HPDE6-E6E7 (cell line): ENCODE results near the gene CLPSL2.
A peak's percentile ranks its signal among the peaks of the same experiment; 100 is the strongest.

Experiments used
- DNase-seq: peaks from one replicate; pipeline ENCODE4 v3.0.0; 2011; ENCODE audit warnings: missing footprints; ENCODE audit errors: extremely low spot score

Gene CLPSL2

DNA sequence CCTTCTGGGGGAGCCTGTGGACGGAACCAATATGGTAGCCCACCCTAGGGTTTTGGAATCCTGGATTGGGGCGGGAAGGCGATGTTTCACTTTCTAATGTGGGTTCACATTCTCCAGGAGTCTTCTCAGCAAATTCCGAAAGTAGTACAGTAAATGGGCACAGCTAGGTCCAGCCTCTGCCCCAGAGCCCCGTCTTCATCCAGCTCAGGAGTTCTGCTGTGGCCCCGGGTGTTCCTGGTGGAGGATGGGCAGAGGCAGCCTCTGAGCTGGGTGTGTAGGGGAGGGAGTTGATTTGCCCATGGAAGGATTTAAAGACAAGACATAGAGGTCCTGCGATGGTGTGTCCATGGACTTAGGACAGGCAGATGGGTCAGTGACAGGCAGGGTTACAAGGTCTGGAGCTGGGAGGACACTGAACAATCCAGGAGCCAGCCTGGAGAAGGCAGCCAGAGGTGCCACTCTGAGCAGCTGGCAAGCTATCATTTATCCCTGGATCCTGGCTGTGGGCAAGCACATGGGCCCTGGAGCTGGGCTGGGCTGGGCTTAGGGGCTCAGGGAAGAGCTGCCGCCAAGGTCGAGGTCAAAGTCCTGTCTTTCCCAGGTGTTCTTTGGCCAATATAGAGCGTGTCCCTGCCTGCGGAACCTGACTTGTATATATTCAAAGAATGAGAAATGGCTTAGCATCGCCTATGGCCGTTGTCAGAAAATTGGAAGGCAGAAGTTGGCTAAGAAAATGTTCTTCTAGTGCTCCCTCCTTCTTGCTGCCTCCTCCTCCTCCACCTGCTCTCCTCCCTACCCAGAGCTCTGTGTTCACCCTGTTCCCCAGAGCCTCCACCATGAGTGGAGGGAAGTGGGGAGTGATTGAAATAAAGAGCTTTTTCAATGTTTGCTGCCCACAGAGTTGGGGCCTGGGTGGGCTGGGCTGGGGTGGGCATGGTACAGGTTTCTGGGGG is 11.1 kb downstream of the CLPSL2 start:
- DNase-seq: no peak

DNA sequence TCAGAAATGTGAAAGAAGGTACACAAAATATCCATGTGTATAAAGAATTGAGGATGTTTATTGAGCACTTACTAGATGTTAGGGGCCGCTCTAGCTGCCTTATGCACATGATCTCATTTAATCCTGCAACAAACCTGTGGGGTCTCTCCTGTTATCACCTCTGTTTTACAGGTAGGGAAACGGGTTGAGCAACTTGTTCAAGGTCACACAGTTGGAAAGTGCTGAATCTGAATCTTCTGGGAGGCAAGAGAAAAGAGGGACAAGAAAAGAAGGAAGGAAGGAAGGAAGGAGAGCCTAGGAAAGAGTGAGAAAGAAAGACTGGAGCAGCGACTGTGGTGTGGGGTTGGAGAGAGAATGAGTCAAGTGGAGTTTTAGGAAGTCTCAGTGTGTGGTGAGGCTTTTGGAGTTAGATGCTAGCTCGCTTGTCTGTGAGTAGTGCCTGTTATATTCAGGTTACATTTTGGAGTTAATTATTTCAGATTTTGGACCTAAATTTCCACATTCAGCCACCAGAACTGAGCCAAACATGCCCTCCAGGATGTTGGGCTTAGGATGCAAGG is 12.1 kb downstream of the CLPSL2 start:
- DNase-seq: no peak

DNA sequence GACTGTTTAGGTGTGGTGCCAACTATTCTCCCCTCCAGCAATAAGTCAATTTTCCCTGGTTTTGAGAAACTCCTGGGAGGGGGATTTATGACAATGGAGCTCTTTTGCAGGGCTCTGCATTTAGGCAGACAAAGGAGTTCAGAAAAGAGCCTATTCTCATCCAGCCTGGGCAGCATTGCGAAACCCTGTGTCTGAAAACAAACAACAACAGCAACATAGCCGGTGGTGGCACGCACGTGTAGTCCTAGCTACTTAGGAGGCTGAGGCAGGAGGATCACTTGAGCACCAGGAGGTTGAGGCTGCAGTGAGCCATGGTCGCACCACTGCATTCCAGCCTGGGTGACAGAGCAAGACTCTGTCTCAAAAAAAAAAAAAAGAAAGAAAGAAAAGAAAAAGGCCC is 14.3 kb downstream of the CLPSL2 start:
- DNase-seq: no peak

DNA sequence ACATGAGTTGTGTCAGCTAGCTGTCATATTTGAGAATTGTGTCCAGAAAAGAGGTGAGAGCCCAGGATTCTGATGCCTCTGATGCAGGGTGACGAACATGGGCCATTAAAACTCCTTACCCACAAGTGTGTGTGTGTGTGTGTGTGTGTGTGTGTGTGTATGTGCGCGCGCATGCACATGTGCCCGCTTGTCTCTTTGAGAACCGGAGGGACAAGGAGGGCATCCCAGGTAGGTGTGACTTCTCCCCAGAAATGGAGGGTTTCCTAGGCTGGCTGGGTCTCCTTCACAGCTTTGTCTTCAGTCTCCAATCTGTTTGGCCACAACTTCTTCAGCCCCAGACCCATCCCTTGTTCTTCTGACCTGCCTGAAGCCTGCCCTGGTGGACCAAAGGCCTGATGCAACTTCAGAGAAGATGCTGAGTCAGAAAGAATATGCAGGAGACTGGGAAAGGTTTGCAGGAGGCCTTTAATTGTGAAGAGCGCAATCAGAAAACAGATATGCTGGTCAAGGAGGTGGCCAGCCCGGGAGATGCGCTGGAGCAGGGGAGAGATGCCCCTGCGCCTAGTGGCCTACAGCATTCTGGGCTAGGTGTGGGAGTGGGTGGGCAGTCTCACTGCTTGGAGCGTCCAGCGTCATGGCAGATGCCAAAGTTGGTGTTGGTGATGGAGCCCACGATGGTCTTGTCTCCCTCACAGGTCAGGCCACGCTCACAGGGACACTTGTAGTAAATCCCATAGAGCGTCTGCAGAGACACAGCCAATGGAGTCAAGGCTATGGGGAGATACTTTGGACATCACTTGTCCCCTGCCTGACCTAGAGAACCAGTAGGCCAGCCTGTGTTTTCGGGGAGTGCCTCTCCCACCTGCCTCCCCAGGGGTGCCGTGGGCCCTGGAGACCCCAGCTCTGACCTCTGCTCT is 18.4 kb downstream of the CLPSL2 start:
- DNase-seq: no peak

DNA sequence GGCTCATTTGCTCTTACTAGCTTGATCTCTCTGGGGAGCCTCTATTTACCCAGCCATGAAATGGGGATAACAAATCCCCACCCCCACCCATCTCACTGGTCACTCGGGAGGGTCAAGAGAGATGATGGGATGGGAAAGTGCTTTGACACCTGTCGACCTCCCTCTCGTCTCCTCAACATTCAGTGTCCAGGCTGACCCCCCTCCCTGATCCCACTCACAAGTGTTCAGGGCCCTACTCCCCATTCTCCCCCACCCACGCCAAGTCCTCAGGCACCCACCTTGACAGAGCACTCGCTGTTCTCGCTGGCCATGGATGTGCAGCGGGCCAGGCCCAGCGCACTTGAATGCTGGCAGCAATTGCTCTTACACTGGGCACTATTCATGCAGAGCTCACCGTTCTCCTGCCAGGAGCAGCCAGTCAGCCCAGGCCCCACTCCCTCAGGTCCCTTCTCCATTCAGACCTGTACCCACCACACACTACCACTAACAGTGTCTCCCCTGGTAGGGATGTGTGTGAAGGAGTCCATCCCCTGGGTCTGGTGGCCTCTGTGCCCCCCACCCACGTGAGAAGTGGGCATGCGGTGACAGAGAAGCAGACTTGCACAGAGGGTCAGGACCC is 19.2 kb downstream of the CLPSL2 start:
- DNase-seq: no peak

DNA sequence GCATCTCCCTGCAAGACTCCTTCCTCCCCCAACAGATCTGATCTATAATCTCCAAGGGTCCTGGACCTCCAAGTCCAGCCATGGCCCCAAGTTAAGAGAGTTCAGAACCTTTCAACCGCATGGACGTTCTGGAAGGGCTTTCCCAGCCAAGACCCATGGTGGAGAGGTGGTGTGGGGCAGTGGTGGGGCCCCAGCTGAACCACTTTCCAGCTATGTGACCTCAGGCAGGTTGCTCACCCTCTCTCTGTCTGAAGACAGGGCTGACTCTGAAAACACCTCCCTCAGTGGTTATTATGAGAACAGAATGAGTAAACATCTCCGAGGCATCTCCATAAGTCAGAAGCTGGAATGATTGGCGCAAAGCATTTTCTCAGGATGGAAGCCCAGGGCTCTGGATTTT is 19.8 kb downstream of the CLPSL2 start:
- no peak for DNase-seq

DNA sequence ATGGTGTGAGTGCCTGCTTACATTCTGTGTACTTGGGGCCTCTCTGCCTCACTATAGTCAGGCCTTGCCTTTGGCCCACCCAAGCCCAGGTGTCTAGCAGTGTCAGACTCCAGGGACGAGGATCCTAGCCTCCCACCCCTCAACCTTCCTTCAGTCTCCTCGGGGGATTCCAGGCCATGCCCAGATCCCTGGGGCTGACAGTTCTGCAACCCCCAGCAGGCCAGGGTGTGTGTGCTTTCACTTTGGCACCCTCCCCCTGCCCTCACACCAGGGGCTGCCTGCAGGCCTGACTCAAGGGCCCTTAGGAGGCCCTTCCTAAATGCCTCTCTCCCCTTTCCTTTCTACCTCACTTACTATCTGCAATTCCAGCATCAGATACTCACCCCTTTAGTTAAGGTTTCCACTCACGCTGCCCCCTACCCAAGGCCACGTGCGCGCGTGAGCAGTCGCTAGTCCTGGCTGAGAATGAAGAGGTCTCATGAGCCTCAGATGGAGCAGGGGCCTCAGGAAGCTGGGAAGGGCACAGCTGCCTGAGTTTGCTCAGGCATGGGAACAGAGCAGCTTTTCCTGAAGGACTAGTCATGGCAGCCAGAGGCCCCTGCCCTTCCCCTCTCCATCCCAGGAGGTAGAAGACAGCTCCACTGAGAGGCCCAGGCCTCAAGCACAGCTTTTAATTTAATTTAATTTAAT is 21.6 kb downstream of the CLPSL2 start:
- DNase-seq: no peak

DNA sequence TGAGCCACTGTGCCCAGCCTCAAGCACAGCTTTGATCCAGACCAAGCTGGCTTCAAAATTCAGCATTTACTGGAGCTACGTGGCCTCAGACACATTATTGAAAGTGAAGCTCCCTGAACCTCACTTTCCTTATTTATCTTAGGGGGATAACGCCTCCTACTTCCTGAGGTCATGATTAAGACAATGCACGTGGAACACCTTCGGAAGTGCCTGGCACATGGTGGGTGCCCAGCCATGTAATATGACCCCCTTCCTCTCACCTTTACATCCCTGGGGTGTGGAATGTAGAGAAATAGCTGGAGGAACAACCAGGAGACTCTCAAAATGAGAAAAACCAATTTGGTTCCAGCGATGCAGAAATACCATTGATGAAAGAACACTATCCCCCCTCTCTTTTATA is 22.3 kb downstream of the CLPSL2 start:
- no peak for DNase-seq

DNA sequence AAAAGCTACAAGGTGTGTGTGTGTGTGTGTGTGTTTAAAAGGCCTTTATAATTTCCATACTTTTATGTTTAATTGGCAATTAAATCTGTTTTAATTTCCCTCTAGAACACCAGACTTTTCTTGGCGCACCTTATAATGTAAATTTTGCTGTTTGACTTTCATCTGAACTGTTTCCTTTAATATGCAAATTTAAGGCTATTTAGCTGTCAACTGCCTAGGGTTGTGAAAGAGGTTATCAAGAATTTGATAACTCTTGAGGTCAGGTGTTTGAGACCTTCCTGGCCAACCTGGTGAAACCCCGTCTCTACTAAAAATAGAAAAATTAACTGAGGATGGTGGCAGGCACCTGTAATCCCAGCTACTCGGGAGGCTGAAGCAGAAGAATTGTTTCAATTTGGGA is 24.8 kb downstream of the CLPSL2 start:
- DNase-seq: no peak

DNA sequence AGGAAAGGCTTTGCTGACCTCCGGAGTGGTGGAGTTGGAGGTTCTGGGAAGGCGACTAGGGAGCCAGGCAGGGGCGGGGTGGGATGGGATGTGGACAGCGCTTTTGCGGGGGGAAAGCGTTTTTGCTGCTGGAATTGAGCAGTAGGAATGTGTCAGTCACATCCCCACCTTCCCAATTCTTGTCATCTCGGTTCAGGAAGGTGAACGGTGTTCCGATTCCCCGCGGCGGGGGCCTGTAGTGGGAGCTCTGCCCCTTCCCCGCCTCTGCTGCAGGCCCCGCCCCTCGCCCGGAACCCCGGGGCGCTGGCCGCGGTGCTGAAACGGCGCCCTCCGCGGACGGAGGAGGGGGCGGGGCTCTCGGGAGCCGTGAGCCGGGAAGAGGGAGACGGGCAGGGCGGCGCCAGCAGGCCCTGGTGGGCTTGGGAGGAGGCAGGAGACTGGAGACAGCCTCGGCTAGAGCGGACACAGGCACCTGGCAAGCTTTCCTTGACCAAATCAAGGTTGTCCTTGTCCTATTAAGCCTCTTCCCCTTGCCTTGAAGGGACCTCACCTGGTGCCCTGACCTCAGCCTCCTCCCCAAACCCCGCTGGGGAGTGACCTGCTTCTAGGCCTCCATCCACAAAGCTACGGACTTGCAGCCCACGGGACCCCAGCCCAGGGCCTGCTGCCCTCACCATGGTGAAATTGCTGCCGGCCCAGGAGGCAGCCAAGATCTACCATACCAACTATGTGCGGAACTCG is 28.8 kb downstream of the CLPSL2 start, which contains the start of gene LHFPL5:
TSS of gene LHFPL5 (plus strand) at position 357 of the 741 bp plus-strand sequence. CDS start at position 676, 319 bp downstream.
- DNase-seq: peak; percentile 58

DNA sequence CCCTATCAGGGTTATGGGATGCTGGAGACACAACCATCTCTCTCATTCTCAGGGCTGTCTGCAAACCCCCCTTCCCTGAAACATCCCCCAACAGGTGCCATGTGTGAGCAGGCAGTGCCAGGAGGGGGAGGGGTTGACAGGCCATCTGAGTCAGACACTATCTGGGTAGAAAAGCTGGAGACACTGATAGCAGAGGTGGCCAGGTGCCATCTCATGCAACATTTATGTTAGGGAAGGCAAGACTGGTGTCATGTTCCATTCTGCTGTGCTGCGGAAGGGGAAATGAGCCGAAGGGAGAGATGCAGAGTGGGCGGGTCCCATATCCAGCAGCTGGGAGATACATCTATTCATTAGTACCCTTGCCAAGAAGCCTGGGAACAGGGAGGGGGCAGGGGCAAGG is 32.3 kb downstream of the CLPSL2 start:
- DNase-seq: no peak

DNA sequence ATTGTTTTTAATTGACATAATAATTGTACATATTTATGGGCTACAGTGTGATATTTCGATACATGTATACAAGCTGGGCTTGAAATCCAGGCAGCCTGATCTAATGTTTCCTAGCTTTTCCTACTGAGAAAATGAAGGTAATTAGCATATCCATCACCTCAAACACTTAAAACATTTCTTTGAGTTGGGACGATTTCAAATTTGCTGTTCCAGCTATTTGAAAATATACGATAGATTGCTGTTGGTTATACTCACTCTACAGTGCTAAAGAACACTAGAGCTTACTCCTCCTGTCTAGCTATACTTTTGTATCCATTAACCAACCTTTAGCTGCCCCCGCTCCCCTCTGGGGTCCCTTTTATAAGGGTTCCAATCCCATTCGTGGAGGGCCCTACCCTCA is 33.4 kb downstream of the CLPSL2 start:
- no peak for DNase-seq

DNA sequence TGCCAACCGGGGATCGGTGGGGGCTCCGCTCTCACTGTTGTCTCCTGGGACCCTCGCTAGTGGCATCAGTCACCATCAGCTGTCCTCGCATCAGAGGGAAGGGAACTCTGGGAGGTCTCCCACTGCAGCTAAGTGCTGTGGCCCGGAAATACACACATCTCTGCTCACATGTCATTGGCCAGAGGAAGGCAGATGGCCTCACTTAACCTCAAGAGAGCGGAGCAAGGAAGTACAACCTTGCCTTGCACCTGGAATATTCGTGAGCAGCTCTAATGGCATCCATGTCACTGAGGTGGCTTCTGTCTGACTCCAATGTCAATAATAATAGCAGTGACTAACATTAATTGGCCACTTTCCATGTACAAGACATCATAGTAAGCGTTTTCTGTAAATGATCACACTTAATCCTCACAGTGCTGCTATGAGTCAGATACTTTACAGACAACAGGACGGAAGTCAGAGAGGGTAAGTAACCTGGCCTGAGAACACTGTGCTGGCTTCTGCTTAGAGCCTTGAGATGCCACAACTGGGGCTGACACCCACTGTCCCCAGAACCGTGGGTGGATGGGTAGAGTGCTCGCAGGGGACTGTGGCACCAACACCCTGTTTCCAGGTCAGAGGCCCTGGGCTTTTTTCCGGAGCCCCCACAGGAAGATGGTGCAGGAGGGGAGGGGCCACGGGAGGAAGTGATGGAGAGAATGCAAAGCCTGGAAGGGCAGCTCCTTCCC is 34.7 kb downstream of the CLPSL2 start:
- peak; percentile 74 for DNase-seq

DNA sequence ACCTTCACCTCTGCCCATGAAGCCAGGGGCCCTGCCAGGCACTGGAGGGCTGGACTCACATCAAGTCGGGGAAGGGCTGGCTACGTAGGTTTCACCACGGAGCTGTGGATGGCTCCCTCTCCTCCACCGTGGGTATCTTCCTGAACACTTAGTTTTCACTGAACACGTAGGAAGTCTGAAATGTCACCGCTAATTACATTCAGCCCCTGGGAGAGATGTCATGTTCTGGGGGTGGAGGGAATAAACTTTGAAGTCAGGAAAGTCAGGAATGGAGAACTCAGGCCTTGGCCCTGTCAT is 35.2 kb downstream of the CLPSL2 start:
- no peak for DNase-seq

DNA sequence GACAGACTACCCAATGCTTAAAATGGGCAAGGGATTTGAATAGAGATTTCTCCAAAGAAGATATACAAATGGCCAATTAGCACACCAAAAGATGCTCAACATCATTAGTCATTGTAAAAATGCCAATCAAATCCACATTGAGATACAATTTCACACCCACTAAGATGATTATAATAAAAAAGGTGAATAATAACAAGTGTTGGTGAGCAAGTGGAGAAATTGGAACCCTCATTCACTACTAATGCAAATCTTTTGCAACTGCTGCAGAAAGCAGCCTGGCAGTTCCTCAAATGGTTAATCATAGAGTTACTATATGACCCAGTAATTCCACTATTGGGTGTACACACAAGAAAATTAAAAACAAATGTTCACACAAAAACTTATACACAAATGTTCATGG is 41.1 kb downstream of the CLPSL2 start:
- DNase-seq: no peak

DNA sequence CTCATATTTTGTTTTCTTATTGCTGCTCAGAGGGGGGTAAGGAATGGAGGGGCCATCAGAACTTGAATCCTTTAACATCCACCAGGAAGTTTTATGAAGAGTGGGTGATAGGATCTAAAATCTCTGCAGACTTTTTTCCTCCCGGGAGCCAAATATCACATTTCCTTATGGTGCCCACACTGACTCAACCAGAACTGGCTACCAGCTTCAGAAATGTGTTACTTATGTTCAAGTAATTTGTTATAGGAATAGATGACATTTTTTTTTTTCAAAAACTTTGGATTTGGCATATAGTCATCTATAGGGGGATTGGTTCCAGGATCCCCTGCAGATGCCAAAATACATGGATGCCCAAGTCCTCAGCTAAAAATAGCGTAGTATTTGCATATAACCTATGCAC is 47.2 kb downstream of the CLPSL2 start:
- DNase-seq: no peak

DNA sequence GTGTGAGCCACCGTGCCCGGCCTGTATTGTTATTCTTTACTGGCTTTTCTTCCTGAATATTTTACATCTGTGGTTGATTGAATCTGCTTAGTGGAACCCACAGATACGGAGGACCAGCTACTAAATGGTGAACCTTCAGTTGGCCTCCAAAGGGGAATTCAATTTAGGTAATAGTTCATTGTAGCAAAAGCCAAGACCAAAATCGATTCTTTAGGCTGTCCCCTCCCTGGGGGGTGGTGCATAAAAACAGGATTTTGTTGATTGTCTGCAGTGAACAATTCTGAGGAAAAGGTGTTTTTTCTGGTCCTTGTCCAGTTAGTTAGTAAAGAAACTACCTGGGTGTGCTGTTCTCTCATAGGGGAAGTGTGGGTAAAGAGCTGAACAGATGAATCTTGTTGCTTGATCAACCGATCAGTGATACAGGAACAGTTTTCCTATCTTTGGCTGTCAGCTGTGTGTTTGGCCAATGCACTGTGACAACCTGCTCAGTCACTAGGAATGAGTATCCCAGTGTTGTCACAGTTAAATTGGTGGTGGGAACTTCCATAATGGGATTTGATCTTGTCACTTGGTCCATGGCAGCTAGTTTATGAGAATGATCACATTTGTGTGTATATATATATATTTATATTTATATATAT is 48.3 kb downstream of the CLPSL2 start:
- no peak for DNase-seq
